Calu3 (cell line): ENCODE data around the gene NFE2L2. TPM values are rescaled to one million over a fixed set of nuclear protein-coding genes. Genes with fewer than 3 reads are reported as not detected.
A peak's percentile ranks its signal among the peaks of the same experiment; 100 is the strongest.

ENCODE experiments used
- BruUV-seq: library from RNA; stranded (reverse); fragments of 400-500 nt; replicated peaks from 2 replicates; lab custom pipeline; 2021; lab: Mats Ljungman, UMichigan
- CTCF ChIA-PET: fragments of 300-600 bp; sonication (Branson Sonifier 250); formaldehyde crosslinking; loops from one replicate; lab custom pipeline; 2022; ENCODE audit warnings: antibody characterized with exemption; lab: Charles Lee
- DNase-seq: peaks from one replicate; pipeline ENCODE4 v3.0.0; 2022
- H3K27ac Mint-ChIP-seq: one replicate; pipeline ENCODE4 v1.8.0; 2022; ENCODE audit warnings: mixed read lengths; ENCODE audit not compliant: unreplicated experiment
- H3K27me3 Mint-ChIP-seq: one replicate; pipeline ENCODE4 v1.8.0; 2022; ENCODE audit warnings: mixed read lengths; ENCODE audit not compliant: unreplicated experiment
- H3K36me3 Mint-ChIP-seq: one replicate; pipeline ENCODE4 v1.8.0; 2022; ENCODE audit warnings: mild to moderate bottlenecking, moderate library complexity, mixed read lengths; ENCODE audit not compliant: insufficient read depth, unreplicated experiment
- H3K4me1 Mint-ChIP-seq: one replicate; pipeline ENCODE4 v1.8.0; 2022; ENCODE audit warnings: mild to moderate bottlenecking, low read depth, mixed read lengths; ENCODE audit not compliant: unreplicated experiment
- H3K4me3 Mint-ChIP-seq: one replicate; pipeline ENCODE4 v1.8.0; 2022; ENCODE audit warnings: mild to moderate bottlenecking, low read depth, moderate library complexity, mixed read lengths; ENCODE audit not compliant: unreplicated experiment
- H3K9me3 Mint-ChIP-seq: one replicate; pipeline ENCODE4 v1.8.0; 2022; ENCODE audit warnings: low read depth, mixed read lengths; ENCODE audit not compliant: unreplicated experiment
- intact Hi-C: fragments of 100-400 bp; cut with micrococcal nuclease; formaldehyde crosslinking; loops from one replicate; pipeline ENCODE4 v1.10.0; 2022; ENCODE audit not compliant: unreplicated experiment
- total RNA-seq: library from RNA; stranded (reverse); gene quantifications from 2 replicates; pipeline ENCODE4 v1.2.3, GENCODE V29; 2022
- TF ChIP-seq, protein P1 (sequence below): fragments of 200-600 bp; IDR thresholded peaks from one replicate; pipeline ENCODE4 v1.8.0; 2022; ENCODE audit warnings: antibody characterized with exemption; ENCODE audit not compliant: unreplicated experiment

Gene NFE2L2
- total RNA-seq, 1 experiment from 2014 or later, result 128 TPM

DNA sequence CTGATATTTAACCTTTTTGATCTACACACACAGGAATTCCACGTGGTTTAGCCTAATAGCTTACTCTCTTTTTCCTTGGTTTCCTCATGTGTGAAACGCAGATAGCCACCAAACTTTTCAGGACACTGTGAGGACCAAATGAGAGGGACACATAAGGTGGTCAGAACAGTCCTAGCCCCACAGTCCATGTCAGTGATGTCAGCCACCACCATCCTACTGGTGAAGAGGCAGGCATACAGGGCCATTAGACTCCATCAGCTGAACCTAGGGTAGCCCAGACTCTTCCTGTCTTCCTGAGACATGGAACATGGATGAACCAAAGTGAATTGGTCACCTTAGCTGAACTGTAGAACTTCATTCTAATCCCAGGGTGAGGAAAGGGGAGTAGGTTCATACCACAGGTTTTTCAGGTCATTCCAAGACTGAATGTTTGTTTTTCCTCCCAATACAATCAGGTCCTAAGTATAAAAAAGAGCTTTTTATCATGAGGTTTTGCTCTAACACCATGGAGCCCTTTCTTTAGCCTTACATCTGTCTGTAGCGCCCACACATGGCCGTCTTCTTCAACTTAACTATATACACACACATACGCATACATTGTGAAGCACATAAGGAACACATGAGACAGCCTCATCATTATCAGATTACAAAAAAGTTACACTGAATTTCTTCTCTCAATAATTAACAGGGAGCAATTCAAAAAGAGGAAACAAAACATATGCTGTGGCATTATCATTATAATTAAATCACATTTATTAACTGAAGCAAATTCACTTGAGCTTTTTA, 18.5 kb upstream of the NFE2L2 start:
- Mint-ChIP-seq H3K9me3 (no peaks in the 10 kb centered on the region), H3K27ac (no peak overlapping the region), H3K27me3 (no peaks in the 10 kb centered on the region), H3K4me3 (no peak overlapping the region), H3K36me3 (no peaks in the 10 kb centered on the region), H3K4me1 (peaks cover 20% of the 10 kb centered on the region)
- no TSS peak for BruUV-seq
- no peak for DNase-seq
- CTCF ChIA-PET, result interaction anchor here (0.8 kb wide), 1 partner anchor 18 kb away, joined by 4 read pairs; the partner anchor contains the start of gene NFE2L2
- intact Hi-C loops, result no loop called here
- TF ChIP-seq, protein P1, sequence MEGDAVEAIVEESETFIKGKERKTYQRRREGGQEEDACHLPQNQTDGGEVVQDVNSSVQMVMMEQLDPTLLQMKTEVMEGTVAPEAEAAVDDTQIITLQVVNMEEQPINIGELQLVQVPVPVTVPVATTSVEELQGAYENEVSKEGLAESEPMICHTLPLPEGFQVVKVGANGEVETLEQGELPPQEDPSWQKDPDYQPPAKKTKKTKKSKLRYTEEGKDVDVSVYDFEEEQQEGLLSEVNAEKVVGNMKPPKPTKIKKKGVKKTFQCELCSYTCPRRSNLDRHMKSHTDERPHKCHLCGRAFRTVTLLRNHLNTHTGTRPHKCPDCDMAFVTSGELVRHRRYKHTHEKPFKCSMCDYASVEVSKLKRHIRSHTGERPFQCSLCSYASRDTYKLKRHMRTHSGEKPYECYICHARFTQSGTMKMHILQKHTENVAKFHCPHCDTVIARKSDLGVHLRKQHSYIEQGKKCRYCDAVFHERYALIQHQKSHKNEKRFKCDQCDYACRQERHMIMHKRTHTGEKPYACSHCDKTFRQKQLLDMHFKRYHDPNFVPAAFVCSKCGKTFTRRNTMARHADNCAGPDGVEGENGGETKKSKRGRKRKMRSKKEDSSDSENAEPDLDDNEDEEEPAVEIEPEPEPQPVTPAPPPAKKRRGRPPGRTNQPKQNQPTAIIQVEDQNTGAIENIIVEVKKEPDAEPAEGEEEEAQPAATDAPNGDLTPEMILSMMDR, result no peak

DNA sequence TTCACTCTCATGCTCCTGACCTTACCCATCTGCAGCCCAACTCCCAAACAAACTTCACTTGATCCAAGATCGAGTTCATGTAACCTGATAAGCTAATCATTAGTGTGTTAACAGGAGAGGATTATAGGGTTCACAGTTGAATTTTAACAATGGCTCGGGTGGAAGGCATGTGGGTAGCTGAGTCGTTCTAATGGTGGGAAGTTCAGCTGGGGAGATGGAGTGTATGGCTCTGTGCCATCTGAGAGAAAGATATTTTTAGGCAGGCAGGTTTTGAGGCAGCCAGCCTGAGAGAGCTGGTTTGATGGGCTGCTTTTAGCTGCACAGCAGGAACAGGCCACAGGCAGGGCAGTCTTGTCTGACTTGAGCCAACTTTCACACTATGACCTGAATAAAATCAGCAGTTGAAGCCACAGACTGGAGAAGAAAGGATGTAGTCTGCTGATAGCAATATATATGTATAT, 17.7 kb upstream of the NFE2L2 start:
- Mint-ChIP-seq H3K27me3 (no peaks in the 10 kb centered on the region), H3K9me3 (no peaks in the 10 kb centered on the region), H3K4me3 (no peak overlapping the region), H3K27ac (peak overlapping the region; percentile 73), H3K4me1 (peaks cover 20% of the 10 kb centered on the region), H3K36me3 (no peaks in the 10 kb centered on the region)
- TF ChIP-seq, protein P1, result no peak
- no peak for DNase-seq
- no TSS peak for BruUV-seq
- intact Hi-C loops, result no loop called here
- CTCF ChIA-PET, result interaction anchor here (0.6 to 1.1 kb wide), 2 partner anchors 10 to 133 kb away, joined by 3 read pairs; no protein-coding TSS in a partner anchor

DNA sequence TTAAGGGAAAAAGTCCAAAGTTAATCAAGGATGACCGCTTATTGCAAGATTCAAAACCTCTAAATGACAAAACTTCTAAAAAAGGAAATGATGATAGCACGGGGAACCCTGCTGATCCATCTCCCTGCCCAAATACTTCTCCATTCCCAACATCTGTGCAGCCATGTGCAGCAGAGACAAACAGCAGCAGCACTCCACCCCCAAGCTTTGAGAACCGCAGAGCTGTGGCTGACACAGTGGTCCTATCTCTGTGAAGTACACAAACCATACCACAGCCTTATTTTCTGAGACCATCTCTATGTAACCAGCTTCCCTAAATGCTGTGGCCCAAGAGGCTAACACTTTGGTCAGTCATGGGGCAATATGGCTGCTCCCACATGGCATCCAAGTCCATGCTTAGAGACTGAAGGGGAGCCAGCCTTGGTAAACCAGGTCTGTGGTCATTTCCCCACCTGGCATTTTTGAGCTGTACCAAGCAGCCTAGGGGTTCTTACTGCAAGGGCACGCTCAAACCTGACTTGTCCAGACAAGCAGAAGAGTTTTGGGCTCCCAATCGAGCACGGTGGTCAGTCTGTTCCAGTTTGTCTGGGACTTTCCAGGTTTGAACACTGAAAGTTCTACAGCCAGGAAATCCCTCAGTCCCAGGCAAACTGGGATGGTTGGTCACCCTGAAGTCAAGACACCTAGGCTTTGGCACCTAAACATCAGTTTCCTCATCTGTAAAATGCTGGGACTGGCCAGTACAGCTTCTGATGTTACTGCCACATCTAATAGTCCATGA, 17.1 kb upstream of the NFE2L2 start:
- intact Hi-C loops, result no loop called here
- H3K9me3 Mint-ChIP-seq, result no peaks in the 10 kb centered on the region
- no TSS peak for BruUV-seq
- TF ChIP-seq, protein P1, result no peak
- peaks cover 20% of the 10 kb centered on the region for H3K4me1 Mint-ChIP-seq
- H3K27me3 Mint-ChIP-seq, result no peaks in the 10 kb centered on the region
- CTCF ChIA-PET, result interaction anchor here (0.6 to 1.1 kb wide), 2 partner anchors 9 to 11 kb away, joined by 3 to 4 read pairs; no protein-coding TSS in a partner anchor
- no peak overlapping the region for H3K4me3 Mint-ChIP-seq
- peak overlapping the region; percentile 73 for H3K27ac Mint-ChIP-seq
- no peak for DNase-seq
- H3K36me3 Mint-ChIP-seq, result no peaks in the 10 kb centered on the region

DNA sequence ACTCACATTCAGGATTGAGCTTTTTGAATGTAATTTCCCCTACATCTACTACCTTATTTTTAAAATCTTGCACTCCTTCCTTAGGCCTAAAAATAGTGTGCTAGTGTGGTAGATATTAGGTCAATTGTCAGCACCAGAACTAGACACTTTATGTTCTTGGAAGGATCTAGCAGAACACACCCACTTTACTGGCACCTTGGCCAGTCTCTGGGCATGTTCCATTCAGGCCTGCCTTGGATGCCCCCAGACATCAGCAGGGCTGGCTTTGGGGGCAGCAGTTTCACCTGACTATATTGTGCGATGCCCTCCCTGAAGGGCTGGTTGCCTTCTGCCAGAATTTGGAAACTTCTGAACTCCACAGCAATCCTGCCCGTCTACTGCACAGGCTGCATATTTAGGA, 15.3 kb upstream of the NFE2L2 start:
- BruUV-seq, result no TSS peak
- TF ChIP-seq, protein P1, result no peak
- Mint-ChIP-seq H3K4me1 (peaks cover 20% of the 10 kb centered on the region), H3K27me3 (no peaks in the 10 kb centered on the region), H3K4me3 (no peak overlapping the region), H3K36me3 (no peaks in the 10 kb centered on the region), H3K9me3 (no peaks in the 10 kb centered on the region), H3K27ac (no peak overlapping the region)
- intact Hi-C loops, result no loop called here
- CTCF ChIA-PET, result interaction anchor here (0.6 kb wide), 1 partner anchor 825 kb away, joined by 3 read pairs; no protein-coding TSS in a partner anchor
- DNase-seq, result no peak
